HG03139 (cell line): ENCODE results near the gene TMEM238L.

Source experiments
- ATAC-seq: cut with Tn5 transposase; IDR thresholded peaks from one replicate; pipeline ENCODE4 v1.9.1; 2021; ENCODE audit not compliant: unreplicated experiment

The TMEM238L gene

DNA sequence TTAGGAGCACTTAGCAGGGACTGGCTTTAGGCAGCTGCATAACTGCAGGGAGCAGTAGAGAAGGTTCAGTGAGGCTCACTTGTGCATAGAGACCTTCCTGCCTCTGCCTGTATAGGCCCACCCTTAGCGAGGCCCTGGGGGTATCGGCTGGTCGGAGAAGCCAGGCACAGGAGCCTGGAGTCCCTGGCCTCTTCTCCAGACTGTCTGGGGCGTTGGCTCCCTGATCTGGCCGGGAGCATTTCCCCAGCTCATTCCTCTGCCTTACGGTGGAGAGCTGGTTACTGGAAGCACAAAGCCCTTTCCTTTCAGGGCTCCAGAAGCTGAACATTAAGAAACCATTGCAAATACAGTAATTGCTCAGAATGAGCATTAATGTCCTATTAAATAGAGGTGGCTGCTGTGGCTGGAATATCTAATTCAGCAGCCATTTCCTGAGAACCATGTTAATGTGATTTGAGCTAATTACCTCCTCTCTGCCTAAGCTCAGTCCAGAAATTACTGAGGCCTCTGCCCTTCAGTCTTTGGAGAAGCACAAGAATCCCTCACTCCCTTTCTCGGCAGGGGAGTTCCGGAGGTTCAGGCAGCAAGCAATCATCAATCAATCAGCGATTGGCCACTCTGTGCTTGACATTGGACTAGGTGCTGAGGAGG is 55.2 kb downstream of the TMEM238L start:
- no peak for ATAC-seq

- no peak for ATAC-seq
These were observed 58.7 kb downstream of the TMEM238L start for GRCh38 chr17:10745231-10745630.
